Ramos (cell line): ENCODE results near the gene CDR2.
"Not testable (repeated sequence)": the region's sequence is repeated elsewhere in the genome, so short reads cannot be mapped to it uniquely, and the experiment has no call there.

Source experiments
- in situ Hi-C: fragments of 300-500 bp; cut with MboI; formaldehyde crosslinking; loops from one replicate; pipeline ENCODE4 v1.14.3; 2022; ENCODE audit warnings: low sequenced_read_pairs; ENCODE audit not compliant: unreplicated experiment

The CDR2 gene

DNA sequence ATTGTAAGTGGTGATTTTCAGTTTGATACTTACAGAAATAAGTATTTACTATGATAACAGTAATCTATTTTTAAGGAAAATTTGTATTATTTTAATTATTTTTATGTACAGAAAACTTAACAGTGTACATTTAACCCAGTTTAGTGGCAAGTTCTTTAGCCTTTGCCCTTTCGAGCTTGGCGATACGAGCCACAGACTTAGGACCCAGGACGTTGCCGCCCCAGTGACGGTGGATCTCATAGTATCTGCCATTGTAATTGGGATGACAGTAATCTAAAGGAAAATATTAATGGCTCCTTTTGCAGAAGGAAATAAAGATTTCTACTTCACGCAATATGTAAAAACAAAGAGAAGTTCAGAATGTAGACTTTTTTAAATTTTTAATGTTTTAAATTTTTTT, 5.2 kb upstream of the CDR2 start:
- in situ Hi-C loops, result no loop called here

DNA sequence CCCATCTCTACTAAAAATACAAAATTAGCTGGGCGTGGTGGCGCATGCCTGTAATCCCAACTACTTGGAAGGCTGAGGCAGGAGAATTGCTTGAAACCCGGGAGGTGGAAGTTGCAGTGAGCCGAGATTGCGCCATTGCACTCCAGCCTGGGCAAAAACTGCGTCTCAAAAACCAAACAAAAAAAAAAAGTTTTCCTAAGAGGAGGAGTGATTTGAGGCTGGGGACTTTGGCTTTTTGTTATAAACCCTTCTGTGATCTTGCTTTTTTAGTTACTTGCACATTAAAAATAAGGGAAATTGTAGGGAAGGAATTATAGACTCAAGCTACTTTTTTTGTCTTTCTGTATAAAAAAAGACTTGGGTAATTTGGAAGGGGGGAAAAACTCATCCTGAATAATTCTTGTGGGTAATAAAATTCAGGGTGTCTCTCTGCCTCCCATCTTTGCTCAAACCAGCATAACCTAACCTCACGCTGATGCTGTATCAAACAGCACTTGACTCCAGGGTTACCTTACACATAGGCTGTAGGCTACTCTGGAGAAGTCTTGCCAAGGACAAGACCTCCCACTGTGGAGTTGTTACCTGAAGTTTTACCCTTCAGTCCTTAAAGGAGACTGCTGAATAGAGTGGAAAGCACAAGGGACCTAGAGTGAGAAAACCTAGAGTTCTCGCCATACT, 1.7 kb upstream of the CDR2 start:
- in situ Hi-C loops, result no loop called here

DNA sequence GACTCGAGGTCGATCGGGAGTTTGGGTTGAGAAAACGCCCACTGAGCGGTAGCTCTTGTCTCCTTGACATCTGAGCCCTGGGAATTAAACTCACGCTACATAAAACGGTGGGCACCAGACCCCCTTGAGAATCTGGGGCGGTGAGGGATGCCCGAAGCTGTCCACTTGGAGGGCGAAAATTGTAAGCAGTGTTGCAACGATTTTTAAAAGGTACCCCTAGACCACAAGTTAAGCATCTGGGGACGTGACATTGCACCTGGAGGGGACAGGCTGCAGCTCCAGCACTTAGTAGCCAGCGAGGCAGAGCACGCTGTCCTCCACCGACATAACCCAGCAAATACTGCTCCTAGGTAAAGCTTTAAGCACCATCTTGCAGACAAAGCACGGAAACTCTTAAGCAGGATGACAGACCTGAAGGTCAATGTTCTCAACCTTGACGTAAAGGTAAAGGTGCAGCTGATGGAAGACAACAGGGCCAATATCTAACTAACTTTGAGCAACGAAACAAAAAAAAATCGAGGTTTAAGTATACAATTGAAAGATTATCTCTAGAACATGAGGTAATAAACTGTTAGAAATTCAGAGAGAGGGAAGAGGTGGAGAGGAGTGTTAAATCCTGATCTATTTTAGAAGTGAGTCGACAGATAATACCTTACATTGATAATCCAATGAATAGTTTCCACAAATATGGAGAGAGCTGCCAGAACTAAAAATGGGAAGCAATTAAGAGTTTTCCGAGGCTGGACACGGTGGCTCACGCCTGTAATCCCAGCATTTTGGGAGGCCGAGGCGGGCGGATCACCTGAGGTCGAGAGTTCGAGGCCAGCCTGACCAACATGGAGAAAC, 921 bp upstream of the CDR2 start:
- in situ Hi-C loops, result no loop called here

DNA sequence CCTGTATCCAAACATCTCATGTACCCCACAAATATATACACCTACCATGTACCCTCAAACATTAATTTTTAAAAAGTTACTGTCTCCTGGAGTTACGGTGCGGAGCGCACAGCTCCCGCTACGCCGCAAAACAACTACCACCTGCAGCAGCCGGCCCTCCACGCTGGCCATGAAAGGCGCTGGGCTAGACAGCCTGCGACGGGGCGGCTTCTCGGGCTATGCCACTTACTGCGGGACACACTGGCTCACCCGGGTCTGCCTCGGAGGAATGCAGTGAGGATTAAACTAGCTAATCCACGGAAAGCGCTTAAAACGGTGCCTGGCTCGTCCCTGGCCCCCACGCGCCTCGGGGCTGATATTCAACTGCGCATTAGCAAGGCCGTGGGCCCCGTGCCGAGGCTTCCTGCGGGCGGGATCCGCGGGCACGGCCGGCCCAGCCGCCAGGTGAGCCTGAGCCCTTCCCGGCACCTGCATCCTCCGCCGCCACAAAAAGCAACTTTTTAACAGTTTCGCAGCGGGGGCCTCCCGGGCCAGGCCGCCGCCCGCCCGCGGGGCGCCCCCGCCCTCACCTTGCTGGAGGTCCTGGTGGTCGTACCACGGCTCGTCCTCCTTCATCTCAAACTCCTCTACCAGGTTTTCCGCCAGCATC, 633 bp downstream of the CDR2 start:
- in situ Hi-C loops, result no loop called here

DNA sequence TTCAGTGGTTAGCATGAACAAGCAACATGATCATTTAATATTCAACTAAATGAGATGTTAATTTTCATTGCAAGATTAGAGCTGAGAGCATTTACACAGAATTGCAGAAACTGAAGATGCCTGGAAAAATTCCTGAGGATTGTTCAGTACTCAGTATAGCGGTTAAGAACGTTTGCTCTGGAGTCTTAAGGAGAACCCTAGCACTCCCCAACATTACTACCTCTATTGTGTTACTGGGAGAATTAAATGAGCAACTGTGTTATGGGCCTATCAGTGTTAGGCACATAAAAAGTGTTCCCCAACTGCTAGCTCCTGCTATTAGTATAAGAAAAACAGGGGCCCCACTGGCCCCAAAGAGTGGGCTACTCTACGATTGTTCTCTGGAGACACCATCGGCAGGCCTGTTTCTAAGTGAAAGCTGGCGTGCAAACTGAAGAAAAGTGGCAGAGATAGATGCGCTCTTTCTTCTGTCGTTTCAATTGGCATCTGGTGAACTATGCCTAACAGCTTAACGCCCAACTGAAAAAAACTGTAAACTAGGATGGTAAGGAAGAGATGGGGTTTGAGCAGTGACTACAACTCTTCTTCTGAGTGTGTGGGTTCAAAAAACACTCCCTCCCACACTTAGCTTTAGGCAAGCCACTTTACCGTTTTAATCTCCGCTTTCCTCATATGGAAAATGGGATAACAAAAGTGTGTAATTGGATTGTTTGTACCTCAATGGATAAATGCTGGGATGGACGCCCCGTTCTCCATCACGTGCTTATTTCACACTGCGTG, 1.3 kb downstream of the CDR2 start:
- in situ Hi-C loops, result no loop called here

DNA sequence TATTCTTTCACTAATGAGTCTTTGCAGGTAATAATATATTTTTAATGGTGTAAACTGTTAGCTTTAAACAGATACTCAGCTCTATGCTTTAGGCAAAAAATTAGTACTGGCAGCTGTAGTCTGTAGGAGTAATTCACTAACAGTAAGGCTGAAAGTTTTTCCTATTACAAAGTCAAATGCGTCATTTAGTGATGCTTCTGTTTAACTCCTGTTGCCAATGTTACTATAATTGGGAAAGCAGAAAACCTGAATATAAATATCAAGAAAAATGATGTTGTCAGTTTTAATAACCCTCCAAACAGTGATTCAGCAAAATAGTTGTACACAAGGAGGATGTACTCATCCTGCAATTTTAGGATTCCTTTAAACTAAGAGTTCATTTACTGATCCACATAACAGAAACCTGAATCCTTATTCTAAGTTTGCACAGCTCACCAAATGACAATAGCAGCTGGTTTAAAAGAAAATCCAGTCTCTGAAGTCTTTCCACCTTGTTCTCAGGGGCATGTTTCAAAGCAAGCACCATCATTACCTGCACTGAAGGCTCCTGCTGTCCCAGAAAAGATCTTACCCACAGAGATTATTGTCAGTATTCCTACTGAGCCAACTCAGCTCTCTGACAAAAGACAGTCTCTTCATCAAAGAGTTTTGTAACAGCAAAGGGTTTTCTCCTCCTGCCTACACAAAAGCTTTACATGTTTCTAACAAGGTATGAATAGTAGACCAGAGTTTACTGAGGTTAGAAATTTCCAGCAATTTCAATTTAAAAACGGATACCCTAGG, 4.2 kb downstream of the CDR2 start:
- in situ Hi-C loops, result no loop called here

DNA sequence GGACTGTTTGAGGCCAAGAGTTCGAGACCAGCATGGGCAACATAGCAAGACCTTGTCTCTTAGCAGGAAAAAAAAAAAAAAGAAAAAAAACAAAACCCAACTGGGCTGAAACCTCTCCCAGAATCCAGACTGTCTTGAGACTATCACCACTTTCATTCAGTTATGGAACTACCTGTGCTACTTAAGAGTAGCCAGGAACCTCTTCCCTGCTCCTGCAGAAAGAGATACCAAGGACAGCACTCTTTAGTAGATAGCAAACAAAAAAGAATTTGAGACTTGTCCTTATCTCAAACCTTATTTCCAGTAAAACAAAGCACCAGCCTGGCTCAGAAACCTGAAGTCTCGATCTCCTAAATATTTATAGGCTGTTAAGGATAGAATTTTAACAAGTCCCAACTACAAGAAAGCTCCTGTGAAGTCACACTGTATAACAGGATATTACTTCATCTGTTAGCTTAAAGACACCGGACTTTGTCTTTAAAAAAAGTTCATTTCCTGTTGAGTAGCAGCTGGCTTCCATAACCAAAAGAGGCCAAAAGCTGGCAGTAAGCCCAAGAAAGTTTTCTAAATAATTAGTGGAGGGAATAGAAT, 5.1 kb downstream of the CDR2 start:
- in situ Hi-C loops, result no loop called here

DNA sequence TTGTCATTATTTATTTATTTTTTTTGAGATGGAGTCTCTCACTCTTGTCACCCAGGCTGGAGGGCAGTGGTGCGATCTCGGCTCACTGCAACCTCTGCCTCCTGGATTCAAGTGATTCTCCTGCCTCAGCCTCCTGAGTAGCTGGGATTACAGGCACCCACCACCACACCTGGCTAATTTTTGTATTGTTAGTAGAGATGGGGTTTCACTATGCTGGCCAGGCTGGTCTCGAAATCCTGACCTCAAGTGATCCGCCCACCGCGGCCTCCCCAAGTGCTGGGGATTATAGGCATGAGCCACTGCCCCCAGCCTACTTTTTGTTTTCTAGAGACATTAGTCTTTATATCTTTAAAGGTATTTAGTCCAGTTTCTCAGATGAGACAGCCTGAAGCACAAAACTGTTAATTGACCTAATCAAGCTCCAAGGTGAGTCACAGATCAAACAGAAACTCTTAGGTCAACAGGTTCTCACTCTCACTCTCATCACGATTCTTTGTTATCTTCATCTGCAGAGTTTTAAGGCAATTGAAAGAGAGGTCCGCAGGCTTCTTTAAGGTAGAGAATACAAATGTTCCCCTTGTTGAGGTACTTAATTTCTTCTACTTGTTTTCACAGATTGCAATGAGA, 6.1 kb downstream of the CDR2 start:
- in situ Hi-C loops, result not testable (repeated sequence)

DNA sequence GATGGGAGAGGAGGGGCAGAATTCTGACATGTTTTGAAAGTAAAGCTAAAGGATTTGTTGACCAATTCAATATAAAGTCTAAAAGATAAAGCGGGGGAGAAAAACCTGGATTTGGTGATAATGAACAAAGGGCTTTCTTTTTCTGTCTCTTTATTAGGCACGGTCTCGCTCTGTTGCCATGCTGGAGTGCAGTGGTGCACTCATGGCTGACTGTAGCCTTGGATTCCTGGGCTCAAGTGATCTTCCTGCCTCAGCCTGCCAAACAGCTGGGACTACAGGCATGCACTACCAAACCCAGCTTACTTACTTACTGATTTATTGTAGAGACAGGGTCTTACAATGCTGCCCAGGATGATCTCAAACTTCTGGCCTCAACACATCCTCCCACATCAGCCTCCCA, 7.5 kb downstream of the CDR2 start:
- in situ Hi-C loops, result no loop called here

DNA sequence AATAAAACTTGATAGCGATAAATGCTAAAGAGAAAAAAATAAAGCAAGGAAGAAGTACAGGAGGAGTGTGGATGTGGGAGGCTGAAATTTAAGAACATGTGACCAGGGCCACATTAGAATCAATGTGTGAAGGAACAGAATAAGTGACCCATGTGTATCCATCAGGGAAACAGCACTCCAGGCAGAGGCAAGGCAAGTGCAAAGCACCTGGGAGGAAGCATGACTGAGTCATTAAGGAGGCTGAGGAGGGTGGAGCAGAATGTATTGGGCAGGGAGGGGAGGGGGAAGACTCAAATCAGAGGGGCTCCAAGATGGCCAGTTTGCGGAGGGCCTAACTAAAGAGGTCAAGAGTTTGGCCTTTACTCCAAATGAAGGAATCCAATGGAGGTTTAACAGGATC, 8.0 kb downstream of the CDR2 start:
- in situ Hi-C loops, result no loop called here

DNA sequence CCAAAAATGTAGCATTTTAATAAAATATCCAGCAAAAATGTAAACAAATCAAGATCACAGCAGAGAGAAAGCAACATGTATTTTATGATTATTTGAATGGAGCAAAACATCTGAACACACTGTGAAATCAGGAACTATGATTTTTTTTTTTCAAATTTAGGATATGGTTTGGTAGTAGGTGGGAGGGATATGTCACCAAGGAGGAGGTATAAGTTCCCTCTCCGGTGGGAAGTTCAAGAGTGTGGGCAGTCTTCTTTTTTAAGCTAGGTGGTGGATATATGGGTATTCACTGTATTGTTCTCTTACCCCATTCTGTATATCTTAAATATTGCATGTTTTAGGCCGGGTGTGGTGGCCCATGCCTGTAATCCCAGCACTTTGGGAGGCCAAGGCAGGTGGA, 10.2 kb downstream of the CDR2 start:
- in situ Hi-C loops, result no loop called here

DNA sequence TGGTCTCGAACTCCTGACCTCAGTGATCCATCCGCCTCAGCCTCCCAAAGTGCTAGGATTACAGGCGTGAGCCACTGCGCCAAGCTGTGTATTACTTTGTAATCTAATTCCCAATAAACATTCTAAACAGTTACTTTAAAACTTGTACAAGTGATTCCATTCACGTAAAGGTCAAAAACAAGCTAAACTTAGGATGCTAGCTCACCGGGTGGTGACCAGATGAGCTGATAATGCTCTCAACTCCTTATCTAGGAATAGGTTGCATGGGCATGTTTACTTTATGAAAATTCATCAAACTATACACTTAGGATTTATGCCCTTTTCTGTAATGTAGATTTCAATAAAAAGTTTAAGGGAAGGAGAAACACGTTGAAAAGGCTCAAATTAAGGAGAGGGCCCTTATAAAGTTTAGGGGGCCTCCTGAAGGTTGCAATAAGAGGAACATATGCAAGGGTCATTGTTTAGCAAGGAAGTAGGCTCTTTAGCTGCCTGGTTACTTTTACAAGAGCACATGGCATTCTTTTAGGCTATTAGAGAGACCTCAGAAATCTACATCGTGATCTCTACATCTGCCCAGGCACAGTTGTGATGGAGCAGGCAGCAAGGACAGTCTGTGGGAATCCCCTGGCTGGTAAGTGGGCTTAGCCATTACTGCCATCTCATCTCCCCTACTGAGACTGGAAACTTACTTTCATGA, 13.3 kb downstream of the CDR2 start:
- in situ Hi-C loops, result no loop called here

DNA sequence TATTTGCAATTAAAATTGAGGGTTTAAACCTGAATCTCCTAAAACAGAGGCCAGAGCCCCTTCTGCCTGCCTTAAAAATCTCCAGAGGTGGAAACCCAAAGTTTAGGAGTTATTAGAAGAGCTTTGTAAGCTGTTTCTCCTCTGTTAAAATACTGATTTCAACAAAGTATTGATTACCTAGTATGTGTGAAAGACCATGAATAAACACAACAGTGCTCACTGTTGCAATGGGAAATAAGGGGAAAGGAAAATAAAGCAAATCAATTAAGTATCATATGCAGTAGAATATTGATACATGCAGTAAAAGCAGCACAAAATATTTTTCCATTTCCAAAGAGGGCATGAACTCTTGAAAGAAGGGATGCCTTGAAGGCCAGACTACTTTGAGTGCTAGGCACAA, 14.7 kb downstream of the CDR2 start:
- in situ Hi-C loops, result no loop called here

DNA sequence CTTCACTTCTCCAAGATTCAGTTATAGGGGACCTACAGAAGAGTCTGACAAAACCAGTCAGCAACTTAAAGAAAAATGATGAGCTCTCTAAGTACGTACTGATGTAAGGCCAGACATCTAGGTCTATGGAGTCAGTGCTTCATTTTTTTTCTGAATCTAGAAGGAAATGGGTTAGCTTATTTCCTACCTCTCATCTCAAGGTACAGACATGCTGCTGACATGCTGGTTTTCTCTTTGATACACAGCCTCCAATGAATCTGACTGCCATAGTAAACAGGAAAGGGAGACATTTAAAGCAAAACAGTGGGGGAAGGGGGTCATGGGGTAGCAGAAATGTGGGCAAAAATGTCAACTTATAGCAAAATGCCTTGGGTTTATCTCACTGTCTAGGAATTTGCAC, 16.4 kb downstream of the CDR2 start:
- in situ Hi-C loops, result no loop called here

DNA sequence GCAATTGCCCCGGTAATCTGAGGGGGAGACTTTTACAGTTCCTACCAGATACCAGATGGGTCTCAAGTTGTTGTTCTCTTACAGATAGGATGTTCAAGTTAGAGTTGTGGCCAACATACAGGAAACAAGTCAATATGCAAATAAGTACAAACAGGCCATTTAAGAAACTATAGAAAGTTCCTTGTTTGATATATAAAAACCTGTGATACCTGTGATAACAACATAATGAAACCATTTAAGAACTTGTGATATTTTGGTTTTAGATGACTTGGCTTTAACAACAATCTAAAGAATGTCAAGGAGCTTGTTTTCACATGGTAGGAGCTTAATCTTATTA, 16.8 kb downstream of the CDR2 start:
- in situ Hi-C loops, result no loop called here

DNA sequence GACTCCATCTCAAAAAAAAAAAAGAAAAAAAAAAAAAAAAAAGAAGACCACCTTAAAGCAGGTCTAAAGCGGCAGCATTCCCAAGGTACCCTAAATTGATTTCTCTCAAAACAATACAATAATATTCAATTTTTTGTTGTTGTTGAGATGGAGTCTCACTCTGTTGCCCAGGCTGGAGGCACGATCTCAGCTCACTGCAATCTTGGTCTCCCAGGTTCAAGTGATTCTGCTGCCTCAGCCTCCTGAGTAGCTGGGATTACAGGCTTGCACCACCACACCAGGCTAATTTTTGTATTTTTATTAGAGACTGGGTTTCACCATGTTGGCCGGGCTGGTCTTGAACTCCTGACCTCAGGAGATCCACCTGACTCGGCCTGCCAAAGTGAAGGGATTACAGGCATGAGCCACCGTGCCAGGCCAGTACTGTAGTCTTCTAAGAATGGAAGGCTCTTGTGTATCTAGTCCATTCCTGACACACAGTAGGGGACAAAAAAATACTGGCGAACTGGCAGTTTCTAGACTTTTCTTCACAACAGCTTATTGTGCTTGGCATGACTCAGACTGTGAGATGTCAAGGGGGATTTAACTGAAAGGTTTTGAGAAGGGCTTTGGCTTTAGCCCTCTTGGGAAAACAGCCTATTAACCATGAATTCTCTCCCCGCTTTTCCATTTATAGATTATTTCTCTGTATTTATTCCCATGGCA, 17.3 kb downstream of the CDR2 start:
- in situ Hi-C loops, result no loop called here

DNA sequence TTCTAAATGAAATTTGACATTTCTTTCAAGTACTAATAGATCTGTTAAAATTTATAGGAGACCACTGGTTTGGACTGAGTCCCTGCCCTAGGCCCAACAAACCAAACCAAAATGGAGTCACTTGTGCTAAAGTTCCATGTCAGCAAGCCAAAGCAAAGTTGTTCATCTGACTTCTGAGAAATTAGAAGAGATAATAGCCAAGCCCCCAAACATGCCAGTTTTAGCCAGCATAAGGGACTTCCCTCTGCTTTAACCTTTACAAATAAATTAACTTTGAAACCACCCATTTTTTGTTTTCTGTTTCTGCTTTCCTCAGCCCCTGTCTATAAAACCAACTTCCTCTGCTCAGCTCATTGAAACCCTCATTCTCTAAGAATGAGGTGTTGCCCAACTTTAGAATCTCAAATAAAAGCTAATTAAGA, 18.9 kb downstream of the CDR2 start:
- in situ Hi-C loops, result no loop called here

DNA sequence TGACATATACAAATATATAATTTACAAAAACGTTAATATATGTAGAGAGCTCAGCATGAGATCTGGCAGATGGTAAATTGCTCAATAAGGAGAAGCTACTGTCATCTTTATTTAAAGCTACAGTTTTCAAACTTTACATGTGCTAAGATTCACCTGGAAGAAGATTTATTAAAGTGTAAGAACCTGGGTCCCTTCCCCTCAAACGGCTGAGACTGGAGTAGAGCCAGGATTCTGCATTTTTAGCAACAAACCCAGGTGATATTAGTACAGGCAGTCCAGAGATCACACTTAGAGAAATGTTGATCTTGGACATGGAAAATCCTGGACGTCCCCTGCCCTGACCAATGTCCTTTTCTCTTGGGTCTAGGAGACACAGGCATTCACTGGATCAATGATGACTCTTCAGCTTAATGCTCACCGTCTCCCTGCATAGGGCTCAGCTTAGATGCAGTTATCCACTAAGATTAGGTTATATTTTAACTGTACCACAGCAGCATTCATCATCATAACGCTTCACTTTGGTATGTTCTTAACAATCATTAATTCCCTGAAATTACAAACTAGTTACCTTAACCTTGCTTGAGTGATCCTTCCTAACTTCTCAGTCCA, 20.4 kb downstream of the CDR2 start:
- in situ Hi-C loops, result no loop called here
